ENCODE results near the gene GEMIN4.

Gene GEMIN4

DNA sequence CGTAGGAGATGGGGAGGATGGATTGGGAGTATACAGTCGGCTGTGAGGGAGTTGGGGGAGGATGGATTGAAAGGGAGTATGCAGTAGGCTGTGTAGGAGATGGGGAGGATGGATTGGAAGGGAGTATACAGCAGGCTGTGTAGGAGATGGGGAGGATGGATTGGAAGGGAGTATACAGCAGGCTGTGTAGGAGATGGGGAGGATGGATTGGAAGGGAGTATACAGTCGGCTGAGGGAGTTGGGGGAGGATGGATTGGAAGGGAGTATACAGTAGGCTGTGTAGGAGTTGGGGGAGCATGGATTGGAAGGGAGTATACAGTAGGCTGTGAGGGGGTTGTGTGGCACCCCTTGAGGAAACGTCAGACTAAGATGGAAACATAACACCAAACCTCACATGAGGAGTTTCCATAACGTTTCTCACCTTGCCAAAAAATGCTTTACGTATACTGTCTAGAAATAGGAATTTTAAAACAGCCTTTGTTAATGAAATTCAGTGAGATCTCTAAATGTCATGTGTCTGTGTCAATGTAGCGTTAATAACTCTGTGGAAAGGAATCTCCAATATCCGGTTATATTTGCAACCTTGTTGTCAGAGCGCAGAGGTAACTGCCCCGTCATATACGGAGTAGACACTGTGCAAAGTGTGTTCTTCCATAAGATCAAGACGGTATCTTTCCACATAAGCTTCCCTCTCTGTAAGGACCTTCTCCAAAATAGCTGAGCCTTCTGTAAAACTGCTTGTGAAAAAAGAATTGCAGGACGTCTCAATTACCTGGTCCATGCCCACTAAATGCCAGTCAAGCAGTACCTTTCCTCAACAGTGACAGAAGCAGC lies 31.1 kb downstream of the GEMIN4 start:
- no peak overlapping the region for H3K27ac Mint-ChIP-seq

DNA sequence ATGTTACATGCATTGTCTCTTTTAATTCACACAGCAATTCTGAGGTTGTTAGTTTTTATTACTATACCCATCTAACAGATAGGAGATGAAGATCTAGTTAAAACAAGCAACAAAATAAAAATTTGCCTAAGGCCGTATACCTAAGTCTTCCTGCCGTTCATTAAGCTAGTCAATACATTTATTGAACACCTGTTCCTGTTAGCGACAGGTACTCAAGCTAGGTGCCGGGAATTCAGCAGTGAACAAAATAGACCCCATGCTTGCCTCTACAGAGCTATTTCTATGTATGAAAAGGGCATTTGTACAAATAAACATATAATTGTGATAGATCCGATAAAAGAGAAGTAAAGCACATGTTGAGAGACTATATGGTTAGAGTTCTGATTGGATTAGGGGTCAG lies 34.0 kb downstream of the GEMIN4 start:
- Mint-ChIP-seq H3K9me3 (no peaks in the 10 kb centered on the region), H3K4me1 (peaks cover 26% of the 10 kb centered on the region), H3K27ac (no peak overlapping the region), H3K27me3 (ENCODE audit: low read depth, poor library complexity) (peaks cover 13% of the 10 kb centered on the region), H3K4me3 (no peak overlapping the region), H3K36me3 (ENCODE audit: low read depth) (peaks cover 5% of the 10 kb centered on the region)
- no peak for DNase-seq
- TF ChIP-seq, protein P1, sequence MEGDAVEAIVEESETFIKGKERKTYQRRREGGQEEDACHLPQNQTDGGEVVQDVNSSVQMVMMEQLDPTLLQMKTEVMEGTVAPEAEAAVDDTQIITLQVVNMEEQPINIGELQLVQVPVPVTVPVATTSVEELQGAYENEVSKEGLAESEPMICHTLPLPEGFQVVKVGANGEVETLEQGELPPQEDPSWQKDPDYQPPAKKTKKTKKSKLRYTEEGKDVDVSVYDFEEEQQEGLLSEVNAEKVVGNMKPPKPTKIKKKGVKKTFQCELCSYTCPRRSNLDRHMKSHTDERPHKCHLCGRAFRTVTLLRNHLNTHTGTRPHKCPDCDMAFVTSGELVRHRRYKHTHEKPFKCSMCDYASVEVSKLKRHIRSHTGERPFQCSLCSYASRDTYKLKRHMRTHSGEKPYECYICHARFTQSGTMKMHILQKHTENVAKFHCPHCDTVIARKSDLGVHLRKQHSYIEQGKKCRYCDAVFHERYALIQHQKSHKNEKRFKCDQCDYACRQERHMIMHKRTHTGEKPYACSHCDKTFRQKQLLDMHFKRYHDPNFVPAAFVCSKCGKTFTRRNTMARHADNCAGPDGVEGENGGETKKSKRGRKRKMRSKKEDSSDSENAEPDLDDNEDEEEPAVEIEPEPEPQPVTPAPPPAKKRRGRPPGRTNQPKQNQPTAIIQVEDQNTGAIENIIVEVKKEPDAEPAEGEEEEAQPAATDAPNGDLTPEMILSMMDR (IDR thresholded peaks at IDR 0.05): no peak

More for the DNA sequence above, 31.1 kb downstream of the GEMIN4 start:
- H3K36me3 Mint-ChIP-seq (ENCODE audit: low read depth): peaks cover 5% of the 10 kb centered on the region
- peaks cover 21% of the 10 kb centered on the region for H3K27me3 Mint-ChIP-seq (ENCODE audit: low read depth, poor library complexity)
- TF ChIP-seq, protein P1 (IDR thresholded peaks at IDR 0.05): no peak
- no peak overlapping the region for H3K4me3 Mint-ChIP-seq
- peaks cover 4% of the 10 kb centered on the region for H3K9me3 Mint-ChIP-seq
- no peak for DNase-seq
- H3K4me1 Mint-ChIP-seq: peaks cover 10% of the 10 kb centered on the region

DNA sequence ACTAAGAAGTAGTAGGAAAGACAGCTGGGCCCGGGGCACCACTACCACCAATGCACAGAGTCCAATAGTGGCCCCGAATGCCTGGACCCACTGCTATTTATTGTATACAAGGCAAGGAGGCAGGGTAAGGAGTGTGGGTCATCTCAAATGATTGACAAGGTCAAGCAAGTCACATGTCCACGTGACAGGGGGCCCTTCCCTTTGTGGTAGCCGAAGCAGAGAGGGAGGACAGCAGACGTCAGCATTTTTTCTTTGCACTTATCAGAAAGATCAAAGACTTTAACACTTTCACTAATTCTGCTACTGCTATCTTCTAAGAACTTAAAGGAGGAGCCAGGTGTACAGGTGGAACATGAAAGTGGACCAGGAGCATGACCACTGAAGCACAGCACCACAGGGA lies 43.9 kb downstream of the GEMIN4 start:
- Mint-ChIP-seq H3K4me1 (peaks cover 7% of the 10 kb centered on the region), H3K27me3 (ENCODE audit: low read depth, poor library complexity) (no peaks in the 10 kb centered on the region), H3K27ac (no peak overlapping the region), H3K9me3 (no peaks in the 10 kb centered on the region), H3K36me3 (ENCODE audit: low read depth) (peaks cover 37% of the 10 kb centered on the region), H3K4me3 (no peak overlapping the region)
- TF ChIP-seq, protein P1 (IDR thresholded peaks at IDR 0.05): no peak
- no peak for DNase-seq

DNA sequence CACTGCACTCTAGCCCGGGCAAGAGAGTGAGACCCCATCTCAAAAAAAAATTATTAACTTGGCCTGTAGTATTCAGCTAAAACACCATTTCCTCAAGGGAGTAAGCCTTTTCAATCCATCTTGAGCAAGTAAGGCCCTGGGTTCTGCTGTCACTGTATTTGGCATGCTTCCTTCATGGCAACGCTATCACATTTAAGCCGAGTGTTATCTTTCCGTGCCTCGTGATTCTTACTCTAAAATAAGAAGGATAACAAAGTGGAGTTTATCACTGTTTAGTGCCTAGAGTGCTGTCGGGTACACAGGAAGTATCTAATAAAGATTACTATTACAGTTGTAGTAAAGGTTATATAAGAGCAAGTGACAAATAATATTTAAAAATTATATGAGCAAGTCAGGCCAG lies 46.2 kb downstream of the GEMIN4 start:
- Mint-ChIP-seq H3K9me3 (no peaks in the 10 kb centered on the region), H3K36me3 (ENCODE audit: low read depth) (peaks cover 37% of the 10 kb centered on the region), H3K27me3 (ENCODE audit: low read depth, poor library complexity) (no peaks in the 10 kb centered on the region), H3K4me1 (no peaks in the 10 kb centered on the region), H3K4me3 (no peak overlapping the region), H3K27ac (no peak overlapping the region)
- TF ChIP-seq, protein P1 (IDR thresholded peaks at IDR 0.05): no peak
- no peak for DNase-seq

DNA sequence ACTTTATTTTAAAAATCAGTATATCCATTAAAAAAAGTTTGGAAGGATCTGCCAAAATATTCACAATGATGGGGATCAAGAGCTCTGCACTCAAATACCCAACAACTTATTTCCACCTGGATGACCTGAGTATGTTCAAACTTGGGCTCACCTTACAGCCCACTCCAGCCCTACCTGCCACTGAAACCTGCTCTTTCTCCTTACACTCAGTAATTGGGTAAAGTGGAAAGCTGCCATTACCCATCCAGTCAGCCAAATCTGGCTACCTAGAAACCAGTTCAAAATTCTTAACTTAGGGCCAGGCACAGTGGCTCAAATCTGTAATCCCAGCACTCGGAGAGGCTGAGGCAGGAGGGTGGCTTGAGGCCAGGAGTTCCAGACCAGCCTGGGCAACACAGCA lies 47.1 kb downstream of the GEMIN4 start:
- Mint-ChIP-seq H3K36me3 (ENCODE audit: low read depth) (peaks cover 33% of the 10 kb centered on the region), H3K4me1 (no peaks in the 10 kb centered on the region), H3K4me3 (no peak overlapping the region), H3K27me3 (ENCODE audit: low read depth, poor library complexity) (no peaks in the 10 kb centered on the region), H3K27ac (no peak overlapping the region), H3K9me3 (no peaks in the 10 kb centered on the region)
- TF ChIP-seq, protein P1 (IDR thresholded peaks at IDR 0.05): no peak
- DNase-seq: no peak
